Ovary (tissue), 9 donors: ENCODE data around the gene FBXO40. TPM values are rescaled to one million over a fixed set of nuclear protein-coding genes. Genes with fewer than 3 reads are reported as not detected.

ENCODE experiments used
- DNase-seq, 5 donors: peaks; one replicate each; pipeline ENCODE4 v3.0.0-alpha.2; 2019 to 2020
- H3K27ac ChIP-seq, 2 donors: fragments of 200-600 bp; one replicate each; pipeline versions ENCODE4 v1.5.1 to v1.8.0; 2019 to 2022
- H3K27me3 ChIP-seq: fragments of 200-600 bp; one replicate; pipeline ENCODE4 v1.8.0; 2022
- H3K36me3 ChIP-seq: fragments of 200-600 bp; sonication (generic); one replicate; pipeline ENCODE4 v1.5.1; 2019
- H3K4me1 ChIP-seq: one replicate; pipeline ENCODE4 v1.8.1; 2013; ENCODE audit warnings: mild to moderate bottlenecking, moderate library complexity; ENCODE audit not compliant: insufficient read depth
- H3K4me3 ChIP-seq: fragments of 200-600 bp; sonication (generic); one replicate; pipeline ENCODE4 v1.5.1; 2017
- H3K9me3 ChIP-seq, 2 donors: fragments of 200-600 bp in 1 of 2; sonication (generic) in 1 of 2; one replicate each; pipeline versions ENCODE4 v1.5.1 to v1.8.1; 2013 to 2019; ENCODE audit warnings: mild to moderate bottlenecking in 1 of 2, moderate library complexity in 1 of 2
- EP300 ChIP-seq: sonication (generic); formaldehyde crosslinking; IDR thresholded peaks from one replicate; pipeline ENCODE4 v1.6.1; 2017; ENCODE audit warnings: antibody characterized with exemption
- POLR2A ChIP-seq: fragments of 450-650 bp; IDR thresholded peaks from one replicate; pipeline ENCODE4 v1.6.1; 2017; ENCODE audit warnings: antibody characterized with exemption, mild to moderate bottlenecking, moderate library complexity
- WGBS, 3 donors: extraction: QIAGEN DNeasy Blood & Tissue Kit in 1 of 3; methylation state at CpG; one replicate each; pipeline versions ENCODE4 v1.1.5 to v1.1.7; 2013 to 2017; 5-methylcytosine and 5-hydroxymethylcytosine counted together
- intact Hi-C, 4 donors: fragments of 100-400 bp; cut with DNase I; formaldehyde crosslinking; loops; one replicate each; pipeline versions ENCODE4 v1.11.0 to v1.15.1; 2022 to 2023
- polyA plus RNA-seq, 2 donors: library from polyadenylated mRNA; stranded (reverse); fragments of 200-250 nt in 1 of 2; fragments of 350-450 nt in 1 of 2; fragmentation: Illumina TruSeq in 1 of 2; extraction: RNeasy Lipid Tissue Mini Kit (QIAGEN cat#74804) in 1 of 2; gene quantifications; one replicate each; pipeline ENCODE4 v1.2.3, GENCODE V29; 2013 to 2014
- total RNA-seq, 7 donors: library from RNA; depleted of rRNA in 2 of 7; stranded (reverse); fragments of >200 nt in 2 of 7; fragmentation: NEBNext Ultra II Directional in 3 of 7; extraction: Animal tissue kit (Norgen Biotek cat#: 25700) in 3 of 7; gene quantifications; one replicate each; pipeline versions ENCODE4 v1.1.0 to v1.2.4, GENCODE V29; 2016 to 2023
- TF ChIP-seq, protein P1 (sequence below), 3 donors: fragments of 450-650 bp in 2 of 3; fragments of 200-600 bp in 1 of 3; IDR thresholded peaks; one replicate each; pipeline versions ENCODE4 v1.5.1 to v1.8.0; 2016 to 2022; ENCODE audit warnings: antibody characterized with exemption in 3 of 3, mild to moderate bottlenecking in 1 of 3
- donor health status: DM: no; HTN: no; CAD: no; lungs with moderate emphysema.
- donor health status: DM: no; HTN: no; CAD: no.
- donor health status: Bipolar disorder and iron deficiency.
- donor health status: DM: yes; HTN: yes; CAD: no.
- donor health status: DM: no; HTN: no; CAD: no.
- donor health status: DM: yes; HTN: yes; CAD: no.

The FBXO40 gene
- total and polyA plus RNA-seq, 9 donors, result 0.08 to 1.2 (median 0.17) TPM; not detected in 1

GRCh38 chr3:121663171-121663847 lies 70.1 kb downstream of the FBXO40 start:
- H3K9me3 ChIP-seq, result no peaks in the 10 kb centered on the region
- H3K27me3 ChIP-seq, result no peaks in the 10 kb centered on the region
- DNase-seq, result no peak
- intact Hi-C loops, result loop anchor here in 1 of 4 donors (1.0 kb wide), 1 partner anchor 38 kb away; no protein-coding TSS in a partner anchor
- H3K27ac ChIP-seq, result no peak overlapping the region
- peaks cover 1% of the 10 kb centered on the region for H3K4me1 ChIP-seq
- no peak for TF ChIP-seq EP300
- no peak for TF ChIP-seq POLR2A
- TF ChIP-seq, protein P1, sequence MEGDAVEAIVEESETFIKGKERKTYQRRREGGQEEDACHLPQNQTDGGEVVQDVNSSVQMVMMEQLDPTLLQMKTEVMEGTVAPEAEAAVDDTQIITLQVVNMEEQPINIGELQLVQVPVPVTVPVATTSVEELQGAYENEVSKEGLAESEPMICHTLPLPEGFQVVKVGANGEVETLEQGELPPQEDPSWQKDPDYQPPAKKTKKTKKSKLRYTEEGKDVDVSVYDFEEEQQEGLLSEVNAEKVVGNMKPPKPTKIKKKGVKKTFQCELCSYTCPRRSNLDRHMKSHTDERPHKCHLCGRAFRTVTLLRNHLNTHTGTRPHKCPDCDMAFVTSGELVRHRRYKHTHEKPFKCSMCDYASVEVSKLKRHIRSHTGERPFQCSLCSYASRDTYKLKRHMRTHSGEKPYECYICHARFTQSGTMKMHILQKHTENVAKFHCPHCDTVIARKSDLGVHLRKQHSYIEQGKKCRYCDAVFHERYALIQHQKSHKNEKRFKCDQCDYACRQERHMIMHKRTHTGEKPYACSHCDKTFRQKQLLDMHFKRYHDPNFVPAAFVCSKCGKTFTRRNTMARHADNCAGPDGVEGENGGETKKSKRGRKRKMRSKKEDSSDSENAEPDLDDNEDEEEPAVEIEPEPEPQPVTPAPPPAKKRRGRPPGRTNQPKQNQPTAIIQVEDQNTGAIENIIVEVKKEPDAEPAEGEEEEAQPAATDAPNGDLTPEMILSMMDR (IDR thresholded peaks at IDR 0.05), result no peak
- H3K36me3 ChIP-seq, result no peaks in the 10 kb centered on the region
- no peak overlapping the region for H3K4me3 ChIP-seq
- WGBS, 3 donors, result 44 to 58% (median 53%) methylated on average over 2 of the region's 2 CpGs

GRCh38 chr3:121665488-121665887 lies 72.3 kb downstream of the FBXO40 start:
- 59 to 74% (median 67%) methylated on average over 2 of the region's 2 CpGs for WGBS, 3 donors

GRCh38 chr3:121667333-121667732 lies 74.2 kb downstream of the FBXO40 start:
- Histone ChIP-seq H3K9me3 (no peaks in the 10 kb centered on the region), H3K4me1 (no peaks in the 10 kb centered on the region), H3K27ac (no peak overlapping the region), H3K27me3 (no peaks in the 10 kb centered on the region), H3K36me3 (no peaks in the 10 kb centered on the region), H3K4me3 (no peak overlapping the region)
- DNase-seq, result no peak
- WGBS, 3 donors, result 88 to 93% (median 89%) methylated on average over 4 of the region's 4 CpGs
- intact Hi-C loops, result no loop called here
- TF ChIP-seq, protein P1 (IDR thresholded peaks at IDR 0.05), result no peak
- TF ChIP-seq EP300 (no peak), POLR2A (no peak)

More at GRCh38 chr3:121665488-121665887, 72.3 kb downstream of the FBXO40 start:
- no peaks in the 10 kb centered on the region for H3K36me3 ChIP-seq
- no peaks in the 10 kb centered on the region for H3K27me3 ChIP-seq
- no peaks in the 10 kb centered on the region for H3K4me1 ChIP-seq
- intact Hi-C loops, result no loop called here
- no peak overlapping the region for H3K4me3 ChIP-seq
- no peak for DNase-seq
- no peaks in the 10 kb centered on the region for H3K9me3 ChIP-seq
- TF ChIP-seq POLR2A (no peak), EP300 (no peak)
- TF ChIP-seq, protein P1 (IDR thresholded peaks at IDR 0.05), result no peak
- H3K27ac ChIP-seq, result no peak overlapping the region

- Histone ChIP-seq H3K27me3 (no peaks in the 10 kb centered on the region), H3K9me3 (no peaks in the 10 kb centered on the region), H3K4me3 (no peak overlapping the region), H3K4me1 (no peaks in the 10 kb centered on the region), H3K27ac (no peak overlapping the region), H3K36me3 (no peaks in the 10 kb centered on the region)
- intact Hi-C loops, result no loop called here
- no peak for TF ChIP-seq POLR2A
- TF ChIP-seq EP300, result no peak
- TF ChIP-seq, protein P1 (IDR thresholded peaks at IDR 0.05), result no peak
- DNase-seq, result no peak
Measured at GRCh38 chr3:121670676-121671075, 77.5 kb downstream of the FBXO40 start.
